Trophoblast cell (in vitro differentiated cells and primary cell): Measurements from ENCODE around the gene UBE3A.

Experiments
- DNase-seq, 2 donors: peaks; one replicate each; pipeline ENCODE4 v3.0.0-alpha.2; 2016
- H2AFZ ChIP-seq: 2 replicates; pipeline ENCODE4 v1.6.1; 2013; ENCODE audit warnings: low read length, moderate library complexity, mild to moderate bottlenecking; ENCODE audit not compliant: insufficient read depth, poor library complexity
- H2AK5ac ChIP-seq: 2 replicates; pipeline ENCODE4 v1.6.1; 2013; ENCODE audit warnings: mild to moderate bottlenecking, low read length
- H2BK120ac ChIP-seq: 2 replicates; pipeline ENCODE4 v1.6.1; 2013; ENCODE audit warnings: low read length, mild to moderate bottlenecking, moderate library complexity; ENCODE audit not compliant: insufficient read depth, poor library complexity
- H2BK12ac ChIP-seq: 2 replicates; pipeline ENCODE4 v1.6.1; 2013; ENCODE audit warnings: mild to moderate bottlenecking, low read length, moderate library complexity
- H2BK5ac ChIP-seq: 2 replicates; pipeline ENCODE4 v1.6.1; 2013; ENCODE audit warnings: low read length, low read depth, moderate library complexity, mild to moderate bottlenecking; ENCODE audit not compliant: poor library complexity
- H3K14ac ChIP-seq: 2 replicates; pipeline ENCODE4 v1.6.1; 2013; ENCODE audit warnings: mild to moderate bottlenecking, low read length
- H3K18ac ChIP-seq: 2 replicates; pipeline ENCODE4 v1.6.1; 2013; ENCODE audit warnings: mild to moderate bottlenecking, low read length
- H3K23ac ChIP-seq: 2 replicates; pipeline ENCODE4 v1.6.1; 2013; ENCODE audit warnings: low read length
- H3K27ac ChIP-seq: 2 replicates; pipeline ENCODE4 v1.5.1; 2013; ENCODE audit warnings: low read depth, mild to moderate bottlenecking, inconsistent platforms, low read length, moderate library complexity
- H3K27me3 ChIP-seq: 2 replicates; pipeline ENCODE4 v1.6.1; 2013; ENCODE audit warnings: inconsistent platforms, mild to moderate bottlenecking, low read length, moderate library complexity; ENCODE audit not compliant: insufficient read depth
- H3K36me3 ChIP-seq, 2 experiments: 1 replicate in 1 of 2; 2 replicates in 1 of 2; pipeline ENCODE4 v1.6.1; 2013; ENCODE audit warnings: low read length in 2 of 2, mild to moderate bottlenecking in 2 of 2, moderate library complexity in 1 of 2; ENCODE audit not compliant: insufficient read depth in 2 of 2, control insufficient read depth in 1 of 2
- H3K4ac ChIP-seq: 2 replicates; pipeline ENCODE4 v1.6.1; 2013; ENCODE audit warnings: low read depth, mild to moderate bottlenecking, low read length, moderate library complexity
- H3K4me1 ChIP-seq, 2 experiments: 1 replicate in 1 of 2; 2 replicates in 1 of 2; pipeline ENCODE4 v1.6.1; 2013; ENCODE audit warnings: low read length in 2 of 2, mild to moderate bottlenecking in 2 of 2, moderate library complexity in 1 of 2; ENCODE audit not compliant: insufficient read depth in 2 of 2, control insufficient read depth in 1 of 2
- H3K4me2 ChIP-seq: 2 replicates; pipeline ENCODE4 v1.6.1; 2013; ENCODE audit warnings: inconsistent platforms, mild to moderate bottlenecking, low read length, moderate library complexity
- H3K4me3 ChIP-seq: 2 replicates; pipeline ENCODE4 v1.5.1; 2013; ENCODE audit warnings: mild to moderate bottlenecking, low read depth, low read length, inconsistent platforms
- H3K79me1 ChIP-seq: one replicate; pipeline ENCODE4 v1.6.1; 2013; ENCODE audit warnings: low read length
- H3K79me2 ChIP-seq: 2 replicates; pipeline ENCODE4 v1.6.1; 2013; ENCODE audit warnings: low read length, mild to moderate bottlenecking; ENCODE audit not compliant: control insufficient read depth, insufficient read depth, poor library complexity
- H3K9ac ChIP-seq: 2 replicates; pipeline ENCODE4 v1.6.1; 2013; ENCODE audit warnings: mild to moderate bottlenecking, low read length
- H3K9me3 ChIP-seq: 2 replicates; pipeline ENCODE4 v1.6.1; 2013; ENCODE audit warnings: low read depth, mild to moderate bottlenecking, control low read depth, inconsistent platforms, low read length; ENCODE audit not compliant: insufficient read depth
- H4K12ac ChIP-seq: 2 replicates; pipeline ENCODE4 v1.6.1; 2013; ENCODE audit warnings: low read depth, mild to moderate bottlenecking, low read length, moderate library complexity
- H4K8ac ChIP-seq: 2 replicates; pipeline ENCODE4 v1.6.1; 2013; ENCODE audit warnings: low read depth, mild to moderate bottlenecking, low read length, moderate library complexity
- H4K91ac ChIP-seq: one replicate; pipeline ENCODE4 v1.6.1; 2013; ENCODE audit warnings: low read depth, mild to moderate bottlenecking, low read length, moderate library complexity
- WGBS: extraction: QIAGEN DNeasy Blood & Tissue Kit; methylation state at CpG from one replicate; pipeline ENCODE4 v1.1.7; 2013; ENCODE audit warnings: missing lambda C conversion rate; ENCODE audit not compliant: insufficient read length, insufficient coverage; ENCODE audit errors: extremely low coverage; 5-methylcytosine and 5-hydroxymethylcytosine counted together

The UBE3A gene

GRCh38 chr15:25335279-25335678 is 103.5 kb downstream of the UBE3A start:
- no peak overlapping the region for H3K27ac ChIP-seq
- 100% methylated on average over 2 of the region's 4 CpGs for WGBS
- peaks cover 0 to 5% of the 10 kb centered on the region in 2 experiments for H3K36me3 ChIP-seq
- no peak for DNase-seq
- no peak overlapping the region for H2AK5ac ChIP-seq
- H3K4me1 ChIP-seq = no peaks in the 10 kb centered on the region
- H3K79me1 ChIP-seq = no peaks in the 10 kb centered on the region
- H3K18ac ChIP-seq = no peak overlapping the region
- no peak overlapping the region for H4K91ac ChIP-seq
- no peak overlapping the region for H3K23ac ChIP-seq
- H4K8ac ChIP-seq = no peak overlapping the region
- H3K4me3 ChIP-seq = no peak overlapping the region
- no peak overlapping the region for H2BK12ac ChIP-seq
- no peak overlapping the region for H3K4ac ChIP-seq
- H2BK5ac ChIP-seq = no peak overlapping the region
- H3K14ac ChIP-seq = no peak overlapping the region
- no peak overlapping the region for H3K9ac ChIP-seq
- H4K12ac ChIP-seq = no peak overlapping the region
- H2AFZ ChIP-seq = no peak overlapping the region
- H3K27me3 ChIP-seq = no peaks in the 10 kb centered on the region
- no peak overlapping the region for H2BK120ac ChIP-seq
- H3K4me2 ChIP-seq = no peak overlapping the region
- no peaks in the 10 kb centered on the region for H3K79me2 ChIP-seq
- H3K9me3 ChIP-seq = no peaks in the 10 kb centered on the region

- no peaks in the 10 kb centered on the region for H3K27me3 ChIP-seq
- WGBS = no CpG with 5 or more reads among the region's 2 CpGs
- no peak overlapping the region for H2BK12ac ChIP-seq
- H3K18ac ChIP-seq = no peak overlapping the region
- no peak overlapping the region for H3K9ac ChIP-seq
- H3K23ac ChIP-seq = no peak overlapping the region
- H3K4me2 ChIP-seq = no peak overlapping the region
- no peak overlapping the region for H2BK120ac ChIP-seq
- no peaks in the 10 kb centered on the region for H3K79me2 ChIP-seq
- H4K91ac ChIP-seq = no peak overlapping the region
- DNase-seq = no peak
- H3K4me3 ChIP-seq = no peak overlapping the region
- H4K8ac ChIP-seq = no peak overlapping the region
- no peak overlapping the region for H4K12ac ChIP-seq
- H3K9me3 ChIP-seq = no peaks in the 10 kb centered on the region
- H3K14ac ChIP-seq = no peak overlapping the region
- no peak overlapping the region for H2BK5ac ChIP-seq
- H3K4ac ChIP-seq = no peak overlapping the region
- peaks cover 0 to 7% of the 10 kb centered on the region in 2 experiments for H3K36me3 ChIP-seq
- no peak overlapping the region for H2AK5ac ChIP-seq
- no peak overlapping the region for H2AFZ ChIP-seq
- no peak overlapping the region for H3K27ac ChIP-seq
- H3K79me1 ChIP-seq = no peaks in the 10 kb centered on the region
- no peaks in the 10 kb centered on the region for H3K4me1 ChIP-seq
Observed at GRCh38 chr15:25333049-25333448, 105.8 kb downstream of the UBE3A start.

GRCh38 chr15:25332306-25332705 is 106.5 kb downstream of the UBE3A start:
- no peak overlapping the region for H2AFZ ChIP-seq
- no peaks in the 10 kb centered on the region for H3K27me3 ChIP-seq
- WGBS = no CpG with 5 or more reads among the region's 2 CpGs
- H3K18ac ChIP-seq = no peak overlapping the region
- H3K4me2 ChIP-seq = no peak overlapping the region
- H2BK120ac ChIP-seq = no peak overlapping the region
- H2AK5ac ChIP-seq = no peak overlapping the region
- no peak overlapping the region for H3K4me3 ChIP-seq
- H3K4ac ChIP-seq = no peak overlapping the region
- no peaks in the 10 kb centered on the region for H3K79me2 ChIP-seq
- no peak overlapping the region for H2BK5ac ChIP-seq
- no peak overlapping the region for H3K23ac ChIP-seq
- no peak overlapping the region for H2BK12ac ChIP-seq
- peaks cover 0 to 7% of the 10 kb centered on the region in 2 experiments for H3K36me3 ChIP-seq
- H3K27ac ChIP-seq = no peak overlapping the region
- H4K91ac ChIP-seq = no peak overlapping the region
- no peak overlapping the region for H4K8ac ChIP-seq
- DNase-seq = no peak
- H4K12ac ChIP-seq = no peak overlapping the region
- no peaks in the 10 kb centered on the region for H3K9me3 ChIP-seq
- no peaks in the 10 kb centered on the region for H3K79me1 ChIP-seq
- H3K9ac ChIP-seq = no peak overlapping the region
- H3K14ac ChIP-seq = no peak overlapping the region
- H3K4me1 ChIP-seq = no peaks in the 10 kb centered on the region

- no peak for DNase-seq
- Histone ChIP-seq H3K36me3 (peaks cover 0 to 7% of the 10 kb centered on the region in 2 experiments), H2AFZ (no peak overlapping the region), H2BK5ac (no peak overlapping the region), H3K4me1 (no peaks in the 10 kb centered on the region), H3K14ac (no peak overlapping the region), H3K23ac (no peak overlapping the region), H3K4me3 (no peak overlapping the region), H3K79me2 (no peaks in the 10 kb centered on the region), H2AK5ac (no peak overlapping the region), H3K4ac (no peak overlapping the region), H3K9me3 (no peaks in the 10 kb centered on the region), H3K27ac (no peak overlapping the region), H3K9ac (no peak overlapping the region), H4K8ac (no peak overlapping the region), H2BK12ac (no peak overlapping the region), H3K4me2 (no peak overlapping the region), H3K27me3 (no peaks in the 10 kb centered on the region), H4K91ac (no peak overlapping the region), H3K18ac (no peak overlapping the region), H3K79me1 (no peaks in the 10 kb centered on the region), H4K12ac (no peak overlapping the region), H2BK120ac (no peak overlapping the region)
- 100% methylated on average over 1 of the region's 2 CpGs for WGBS
Observed at GRCh38 chr15:25331860-25332259, 107.0 kb downstream of the UBE3A start.
